Left ventricle myocardium inferior (tissue), 1 donor: ENCODE results near the gene BCR. TPM values are rescaled to one million over a fixed set of nuclear protein-coding genes. Genes with fewer than 3 reads are reported as not detected.
"Not testable (repeated sequence)": the region's sequence is repeated elsewhere in the genome, so short reads cannot be mapped to it uniquely, and the experiment has no call there.

ENCODE experiments used
- DNase-seq: peaks from one replicate; pipeline ENCODE4 v3.0.0-alpha.2; 2020
- H3K27ac ChIP-seq: fragments of 200-600 bp; replicated peaks from 2 replicates; pipeline ENCODE4 v1.8.0; 2021
- H3K27me3 ChIP-seq: fragments of 200-600 bp; 2 replicates; pipeline ENCODE4 v1.8.0; 2021; ENCODE audit warnings: low read depth
- H3K36me3 ChIP-seq: fragments of 200-600 bp; 2 replicates; pipeline ENCODE4 v1.8.0; 2021
- H3K4me1 ChIP-seq: fragments of 200-600 bp; 2 replicates; pipeline ENCODE4 v1.8.0; 2021
- H3K4me3 ChIP-seq: fragments of 200-600 bp; 2 replicates; pipeline ENCODE4 v1.8.0; 2021; ENCODE audit warnings: mild to moderate bottlenecking, moderate library complexity
- H3K9me3 ChIP-seq: fragments of 200-600 bp; replicated peaks from 2 replicates; pipeline ENCODE4 v1.8.0; 2021
- intact Hi-C: fragments of 100-400 bp; cut with micrococcal nuclease; formaldehyde crosslinking; loops from one replicate; pipeline ENCODE4 v1.11.0; 2022
- total RNA-seq: library from RNA; stranded (reverse); fragmentation: NEBNext Ultra II Directional; extraction: Animal tissue kit (Norgen Biotek cat#: 25700); gene quantifications from one replicate; pipeline ENCODE4 v1.2.1, GENCODE V29; 2021
- TF ChIP-seq, protein P1 (sequence below): fragments of 200-600 bp; IDR thresholded peaks from 2 replicates; pipeline ENCODE4 v1.8.0; 2021; ENCODE audit warnings: antibody characterized with exemption, mild to moderate bottlenecking, borderline replicate concordance
- donor health status: DM: no; HTN: yes; CAD: no; lungs with severe emphysema.

The BCR gene
- total RNA-seq, 1 donor from 2014 or later, result 26.7 TPM

DNA sequence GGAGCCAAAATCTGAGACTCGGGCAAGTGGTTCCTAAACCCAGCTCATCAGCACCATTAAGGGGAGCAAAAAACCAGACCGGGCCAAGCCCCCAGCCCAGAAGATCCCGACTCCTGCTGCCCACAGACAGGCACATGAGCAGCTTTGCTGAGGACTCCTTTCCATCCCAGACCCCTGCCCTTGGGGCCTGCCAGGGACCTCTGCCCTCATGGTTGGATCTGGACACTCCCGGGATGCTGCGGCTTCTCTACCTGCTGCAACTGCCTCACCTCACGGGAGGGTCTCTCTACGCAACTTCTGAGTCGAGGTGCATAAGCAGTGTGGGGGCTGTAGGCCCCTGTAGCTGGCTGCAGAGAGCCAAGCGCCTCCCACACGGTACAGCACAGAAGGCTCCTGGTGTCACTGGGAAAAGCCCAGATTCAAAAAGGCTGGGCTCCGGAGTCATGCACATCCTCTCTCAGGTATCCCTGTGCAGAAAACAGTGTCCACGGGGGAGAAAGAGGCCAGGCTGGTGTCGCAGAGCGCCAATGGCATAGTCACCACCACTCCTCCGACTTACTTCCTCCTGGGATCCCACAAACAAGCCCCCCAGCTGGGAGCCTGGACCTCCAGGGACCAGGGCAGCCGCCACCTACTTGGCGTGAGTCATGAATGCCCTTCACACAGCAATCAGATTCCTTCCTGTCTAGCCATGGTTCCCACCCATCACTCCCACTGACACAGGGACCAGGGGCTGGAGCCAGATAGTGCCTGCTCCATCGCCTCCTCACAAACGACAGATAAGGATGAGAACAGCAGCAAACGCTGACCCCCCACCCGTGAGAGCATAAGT lies 122.1 kb downstream of the BCR start:
- H3K27ac ChIP-seq, result no peak overlapping the region
- peaks cover 49% of the 10 kb centered on the region for H3K36me3 ChIP-seq
- no peak overlapping the region for H3K4me3 ChIP-seq
- H3K9me3 ChIP-seq, result no peaks in the 10 kb centered on the region
- H3K27me3 ChIP-seq, result no peaks in the 10 kb centered on the region
- DNase-seq, result no peak
- peaks cover 27% of the 10 kb centered on the region for H3K4me1 ChIP-seq
- TF ChIP-seq, protein P1, sequence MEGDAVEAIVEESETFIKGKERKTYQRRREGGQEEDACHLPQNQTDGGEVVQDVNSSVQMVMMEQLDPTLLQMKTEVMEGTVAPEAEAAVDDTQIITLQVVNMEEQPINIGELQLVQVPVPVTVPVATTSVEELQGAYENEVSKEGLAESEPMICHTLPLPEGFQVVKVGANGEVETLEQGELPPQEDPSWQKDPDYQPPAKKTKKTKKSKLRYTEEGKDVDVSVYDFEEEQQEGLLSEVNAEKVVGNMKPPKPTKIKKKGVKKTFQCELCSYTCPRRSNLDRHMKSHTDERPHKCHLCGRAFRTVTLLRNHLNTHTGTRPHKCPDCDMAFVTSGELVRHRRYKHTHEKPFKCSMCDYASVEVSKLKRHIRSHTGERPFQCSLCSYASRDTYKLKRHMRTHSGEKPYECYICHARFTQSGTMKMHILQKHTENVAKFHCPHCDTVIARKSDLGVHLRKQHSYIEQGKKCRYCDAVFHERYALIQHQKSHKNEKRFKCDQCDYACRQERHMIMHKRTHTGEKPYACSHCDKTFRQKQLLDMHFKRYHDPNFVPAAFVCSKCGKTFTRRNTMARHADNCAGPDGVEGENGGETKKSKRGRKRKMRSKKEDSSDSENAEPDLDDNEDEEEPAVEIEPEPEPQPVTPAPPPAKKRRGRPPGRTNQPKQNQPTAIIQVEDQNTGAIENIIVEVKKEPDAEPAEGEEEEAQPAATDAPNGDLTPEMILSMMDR, result no peak
- intact Hi-C loops, result no loop called here

DNA sequence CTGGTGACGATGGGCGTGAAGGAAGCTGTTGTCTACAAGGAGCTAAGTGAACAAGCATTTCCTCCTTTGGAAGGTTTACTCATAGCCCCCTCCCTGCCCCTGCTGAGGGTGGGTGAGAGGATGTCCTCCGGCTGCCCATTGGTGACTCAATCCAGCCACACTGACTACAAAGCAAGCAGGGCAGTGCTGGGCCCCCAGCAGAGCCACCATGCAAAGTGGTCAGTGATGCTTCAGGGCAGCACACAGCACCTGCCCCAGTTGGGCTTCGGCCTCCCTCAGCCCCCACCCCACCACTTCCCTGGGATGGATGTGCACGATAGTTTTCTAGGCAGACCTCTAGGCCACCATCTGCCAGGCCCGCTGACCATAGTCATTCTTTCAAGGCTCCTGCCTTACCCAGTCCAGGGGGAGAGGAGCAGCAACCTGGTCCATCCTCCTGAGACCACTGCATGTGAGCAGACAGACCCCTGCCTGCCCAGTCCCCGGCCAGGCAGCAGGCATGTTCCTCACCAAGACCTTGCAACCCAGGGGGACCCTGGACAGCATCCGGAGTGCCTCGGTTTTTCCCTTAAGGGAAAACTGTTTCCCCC lies 125.1 kb downstream of the BCR start:
- peak overlapping the region; percentile 93 for H3K27ac ChIP-seq
- peaks cover 27% of the 10 kb centered on the region for H3K4me1 ChIP-seq
- intact Hi-C loops, result no loop called here
- TF ChIP-seq, protein P1, result no peak
- no peaks in the 10 kb centered on the region for H3K27me3 ChIP-seq
- no peak for DNase-seq
- H3K36me3 ChIP-seq, result peaks cover 23% of the 10 kb centered on the region
- H3K4me3 ChIP-seq, result peak overlapping the region; percentile 34
- H3K9me3 ChIP-seq, result no peaks in the 10 kb centered on the region

DNA sequence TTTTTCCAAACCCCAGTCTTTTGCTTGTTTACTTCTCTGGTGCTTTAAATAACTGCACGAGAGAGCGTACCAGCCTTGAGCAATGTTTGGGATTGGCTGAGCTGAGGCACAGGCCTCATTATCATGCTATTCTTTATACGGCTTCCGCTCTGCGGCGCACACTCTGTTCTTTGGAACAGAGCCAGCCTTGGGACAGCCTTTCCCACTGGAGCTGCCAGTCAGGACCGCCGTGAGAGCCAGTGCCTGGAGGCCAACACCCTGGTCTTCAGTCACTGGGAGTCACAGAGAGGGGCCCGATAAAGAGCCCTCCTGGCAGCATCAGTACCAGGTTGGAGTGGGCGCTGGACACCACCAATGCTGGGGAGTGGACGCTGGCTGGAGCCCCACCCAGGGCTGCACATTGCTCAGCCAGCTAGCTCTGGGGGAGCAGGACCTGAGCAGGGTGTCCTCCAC lies 125.6 kb downstream of the BCR start:
- intact Hi-C loops, result no loop called here
- peaks cover 27% of the 10 kb centered on the region for H3K4me1 ChIP-seq
- H3K4me3 ChIP-seq, result peak overlapping the region; percentile 34
- H3K27ac ChIP-seq, result peak overlapping the region; percentile 93
- peaks cover 20% of the 10 kb centered on the region for H3K36me3 ChIP-seq
- peak; percentile 79 for DNase-seq
- TF ChIP-seq, protein P1, result no peak
- no peaks in the 10 kb centered on the region for H3K9me3 ChIP-seq
- H3K27me3 ChIP-seq, result no peaks in the 10 kb centered on the region

DNA sequence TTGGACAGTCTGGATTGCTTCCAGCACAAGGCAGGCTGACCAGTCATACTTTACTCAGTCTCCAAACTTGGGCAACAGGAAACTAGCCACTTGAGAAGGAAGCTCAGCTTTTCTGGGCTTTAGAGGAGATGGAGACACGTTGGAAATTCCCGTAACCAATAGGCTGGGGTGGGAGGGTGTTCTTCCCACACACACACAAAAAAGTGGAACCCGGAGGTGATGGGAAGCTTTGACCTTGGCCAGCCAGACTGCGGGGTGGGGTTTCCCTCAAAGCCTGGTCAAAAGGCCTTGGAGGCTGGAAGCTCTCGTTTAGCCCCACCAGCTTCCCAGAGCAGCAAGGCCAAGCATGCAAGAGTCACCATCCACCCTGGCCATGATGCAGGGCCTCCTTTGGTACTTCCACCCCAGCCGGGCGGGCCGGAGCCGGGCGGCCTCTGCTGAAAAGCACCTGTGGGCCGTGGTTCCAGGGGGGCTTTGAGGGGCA lies 126.2 kb downstream of the BCR start:
- peak overlapping the region; percentile 7 for H3K4me3 ChIP-seq
- H3K4me1 ChIP-seq, result peaks cover 27% of the 10 kb centered on the region
- no peaks in the 10 kb centered on the region for H3K27me3 ChIP-seq
- intact Hi-C loops, result no loop called here
- H3K27ac ChIP-seq, result peak overlapping the region; percentile 93
- no peak for DNase-seq
- H3K9me3 ChIP-seq, result no peaks in the 10 kb centered on the region
- TF ChIP-seq, protein P1, result no peak
- peaks cover 14% of the 10 kb centered on the region for H3K36me3 ChIP-seq

DNA sequence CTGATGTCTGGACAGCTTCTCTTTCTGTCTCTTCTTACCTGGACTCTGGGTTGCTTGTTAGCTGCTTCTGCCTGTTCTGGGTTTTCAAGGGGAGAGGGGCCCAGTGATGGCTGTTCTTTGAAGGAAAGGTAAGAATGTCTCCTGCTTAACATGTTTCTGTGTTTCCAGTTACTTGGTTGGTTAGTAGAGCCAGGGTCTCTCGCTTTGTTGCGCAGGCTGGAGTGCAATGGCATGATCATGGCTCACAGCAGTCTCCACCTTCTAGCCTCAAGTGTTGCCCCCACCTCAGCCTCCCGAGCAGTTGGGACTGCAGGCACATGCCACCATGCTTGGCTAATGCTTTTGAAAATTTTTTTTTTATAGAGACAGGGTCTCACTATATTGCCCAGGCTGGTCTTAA lies 126.6 kb downstream of the BCR start:
- H3K36me3 ChIP-seq, result peaks cover 13% of the 10 kb centered on the region
- intact Hi-C loops, result no loop called here
- no peak overlapping the region for H3K4me3 ChIP-seq
- no peaks in the 10 kb centered on the region for H3K27me3 ChIP-seq
- TF ChIP-seq, protein P1, result no peak
- H3K4me1 ChIP-seq, result peaks cover 27% of the 10 kb centered on the region
- H3K9me3 ChIP-seq, result no peaks in the 10 kb centered on the region
- H3K27ac ChIP-seq, result peak overlapping the region; percentile 93
- DNase-seq, result no peak

- H3K27ac ChIP-seq, DNase-seq, H3K27me3 ChIP-seq, H3K4me3 ChIP-seq, H3K36me3 ChIP-seq, H3K9me3 ChIP-seq, intact Hi-C loops: not testable (repeated sequence)
- peaks cover 27% of the 10 kb centered on the region for H3K4me1 ChIP-seq
These were observed 127.2 kb downstream of the BCR start for GRCh38 chr22:23307511-23307910.

GRCh38 chr22:23309261-23309660 lies 129.0 kb downstream of the BCR start:
- H3K27ac ChIP-seq, intact Hi-C loops, DNase-seq, H3K9me3 ChIP-seq, H3K4me3 ChIP-seq, H3K27me3 ChIP-seq: not testable (repeated sequence)
- Histone ChIP-seq H3K36me3 (peaks cover 13% of the 10 kb centered on the region), H3K4me1 (peaks cover 27% of the 10 kb centered on the region)

- H3K4me3 ChIP-seq, H3K27me3 ChIP-seq, H3K9me3 ChIP-seq, intact Hi-C loops, H3K27ac ChIP-seq, DNase-seq: not testable (repeated sequence)
- peaks cover 16% of the 10 kb centered on the region for H3K4me1 ChIP-seq
- peaks cover 21% of the 10 kb centered on the region for H3K36me3 ChIP-seq
These were observed 130.3 kb downstream of the BCR start for GRCh38 chr22:23310443-23311097.
